ENCODE measurements around the gene TGFBR3L. TPM values are rescaled to one million over a fixed set of nuclear protein-coding genes. Genes with fewer than 3 reads are reported as not detected.

TGFBR3L gene
- total and polyA plus RNA-seq, 2 experiments from 2014 or later, result 1.7 to 7.0 TPM

DNA sequence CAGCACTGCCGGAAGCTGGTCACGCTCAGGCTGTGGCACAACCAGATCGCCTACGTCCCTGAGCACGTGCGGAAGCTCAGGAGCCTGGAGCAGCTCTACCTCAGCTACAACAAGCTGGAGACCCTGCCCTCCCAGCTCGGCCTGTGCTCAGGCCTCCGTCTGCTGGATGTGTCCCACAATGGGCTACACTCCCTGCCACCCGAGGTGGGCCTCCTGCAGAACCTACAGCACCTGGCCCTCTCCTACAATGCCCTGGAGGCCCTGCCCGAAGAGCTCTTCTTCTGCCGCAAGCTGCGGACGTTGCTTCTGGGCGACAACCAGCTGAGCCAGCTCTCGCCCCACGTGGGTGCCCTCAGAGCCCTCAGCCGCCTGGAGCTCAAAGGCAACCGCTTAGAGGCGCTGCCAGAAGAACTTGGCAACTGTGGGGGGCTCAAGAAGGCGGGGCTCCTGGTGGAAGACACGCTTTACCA is 14.2 kb upstream of the TGFBR3L start:
- Mint-ChIP-seq H3K27ac (no peak overlapping the region), H3K4me3 (no peak overlapping the region), H3K4me1 (peaks cover 15% of the 10 kb centered on the region), H3K9me3 (peaks cover 6% of the 10 kb centered on the region; the same call in 1 of the 3 replicates), H3K27me3 (ENCODE audit: insufficient read depth, low read depth, poor library complexity) (peaks cover 24% of the 10 kb centered on the region), H3K36me3 (ENCODE audit: low read depth) (peaks cover 17% of the 10 kb centered on the region; the same call in 2 of the 3 replicates)
- Histone ChIP-seq H3K4me1 (ENCODE audit: insufficient read depth) (peaks cover 11% of the 10 kb centered on the region), H3K36me3 (ENCODE audit: insufficient read depth) (no peaks in the 10 kb centered on the region), H3K4me2 (no peak overlapping the region), H3K79me2 (replicated peaks; ENCODE audit: insufficient read depth) (peaks cover 11% of the 10 kb centered on the region), H3K27me3 (ENCODE audit: insufficient read depth) (no peaks in the 10 kb centered on the region), H4K20me1 (replicated peaks; ENCODE audit: insufficient read depth) (no peaks in the 10 kb centered on the region; the same call in 1 of the 2 replicates), H3F3A (replicated peaks; ENCODE audit: low read depth) (peaks cover 8% of the 10 kb centered on the region; the same call in 1 of the 2 replicates), H2AFZ (no peak overlapping the region), H3K4me3 (no peak overlapping the region), H3K27ac (ENCODE audit: low read depth) (no peak overlapping the region), H3K9me2 (ENCODE audit: insufficient read depth) (no peaks in the 10 kb centered on the region)
- TF ChIP-seq, protein P1, sequence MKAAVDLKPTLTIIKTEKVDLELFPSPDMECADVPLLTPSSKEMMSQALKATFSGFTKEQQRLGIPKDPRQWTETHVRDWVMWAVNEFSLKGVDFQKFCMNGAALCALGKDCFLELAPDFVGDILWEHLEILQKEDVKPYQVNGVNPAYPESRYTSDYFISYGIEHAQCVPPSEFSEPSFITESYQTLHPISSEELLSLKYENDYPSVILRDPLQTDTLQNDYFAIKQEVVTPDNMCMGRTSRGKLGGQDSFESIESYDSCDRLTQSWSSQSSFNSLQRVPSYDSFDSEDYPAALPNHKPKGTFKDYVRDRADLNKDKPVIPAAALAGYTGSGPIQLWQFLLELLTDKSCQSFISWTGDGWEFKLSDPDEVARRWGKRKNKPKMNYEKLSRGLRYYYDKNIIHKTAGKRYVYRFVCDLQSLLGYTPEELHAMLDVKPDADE (IDR thresholded peaks at IDR 0.05), result no peak
- TF ChIP-seq CREB1 (CRISPR knock-in tag; IDR thresholded peaks at IDR 0.05; ENCODE audit: low read depth), result no peak
- TF ChIP-seq NANOG (IDR thresholded peaks at IDR 0.05; ENCODE audit: borderline replicate concordance), result no peak
- no peak for TF ChIP-seq POLR2AphosphoS5 (IDR thresholded peaks at IDR 0.05; ENCODE audit: low read depth)
- TF ChIP-seq, protein P2, sequence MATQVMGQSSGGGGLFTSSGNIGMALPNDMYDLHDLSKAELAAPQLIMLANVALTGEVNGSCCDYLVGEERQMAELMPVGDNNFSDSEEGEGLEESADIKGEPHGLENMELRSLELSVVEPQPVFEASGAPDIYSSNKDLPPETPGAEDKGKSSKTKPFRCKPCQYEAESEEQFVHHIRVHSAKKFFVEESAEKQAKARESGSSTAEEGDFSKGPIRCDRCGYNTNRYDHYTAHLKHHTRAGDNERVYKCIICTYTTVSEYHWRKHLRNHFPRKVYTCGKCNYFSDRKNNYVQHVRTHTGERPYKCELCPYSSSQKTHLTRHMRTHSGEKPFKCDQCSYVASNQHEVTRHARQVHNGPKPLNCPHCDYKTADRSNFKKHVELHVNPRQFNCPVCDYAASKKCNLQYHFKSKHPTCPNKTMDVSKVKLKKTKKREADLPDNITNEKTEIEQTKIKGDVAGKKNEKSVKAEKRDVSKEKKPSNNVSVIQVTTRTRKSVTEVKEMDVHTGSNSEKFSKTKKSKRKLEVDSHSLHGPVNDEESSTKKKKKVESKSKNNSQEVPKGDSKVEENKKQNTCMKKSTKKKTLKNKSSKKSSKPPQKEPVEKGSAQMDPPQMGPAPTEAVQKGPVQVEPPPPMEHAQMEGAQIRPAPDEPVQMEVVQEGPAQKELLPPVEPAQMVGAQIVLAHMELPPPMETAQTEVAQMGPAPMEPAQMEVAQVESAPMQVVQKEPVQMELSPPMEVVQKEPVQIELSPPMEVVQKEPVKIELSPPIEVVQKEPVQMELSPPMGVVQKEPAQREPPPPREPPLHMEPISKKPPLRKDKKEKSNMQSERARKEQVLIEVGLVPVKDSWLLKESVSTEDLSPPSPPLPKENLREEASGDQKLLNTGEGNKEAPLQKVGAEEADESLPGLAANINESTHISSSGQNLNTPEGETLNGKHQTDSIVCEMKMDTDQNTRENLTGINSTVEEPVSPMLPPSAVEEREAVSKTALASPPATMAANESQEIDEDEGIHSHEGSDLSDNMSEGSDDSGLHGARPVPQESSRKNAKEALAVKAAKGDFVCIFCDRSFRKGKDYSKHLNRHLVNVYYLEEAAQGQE (IDR thresholded peaks at IDR 0.05; ENCODE audit: unreplicated experiment), result no peak
- no peak for TF ChIP-seq JUNB (IDR thresholded peaks at IDR 0.05; ENCODE audit: unreplicated experiment)
- no peak for TF ChIP-seq ZNF114 (CRISPR knock-in tag; IDR thresholded peaks at IDR 0.05)
- TF ChIP-seq ZNF331 (CRISPR knock-in tag; IDR thresholded peaks at IDR 0.05; ENCODE audit: low read depth), result no peak
- TF ChIP-seq EZH2 (IDR thresholded peaks at IDR 0.05; ENCODE audit: low read depth, unreplicated experiment), result no peak
- no peak for TF ChIP-seq CTCF (conservative IDR thresholded peaks at IDR 0.05; ENCODE audit: low read depth in 2 of 2)
- no peak for TF ChIP-seq ZNF462 (CRISPR knock-in tag; IDR thresholded peaks at IDR 0.05)
- TF ChIP-seq EZH2phosphoT487 (IDR thresholded peaks at IDR 0.05; ENCODE audit: unreplicated experiment), result no peak
- no peak for TF ChIP-seq STAT1 (IDR thresholded peaks at IDR 0.05; ENCODE audit: unreplicated experiment)
- DNase-seq (ENCODE audit: low spot score) (no peak), ATAC-seq (no peak)

Measured in GM23338 (cell line).